ENCODE measurements around the gene DCDC1. TPM values are rescaled to one million over a fixed set of nuclear protein-coding genes. Genes with fewer than 3 reads are reported as not detected.

DCDC1 gene
- total RNA-seq, 1 experiment from 2014 or later = 0.22 TPM

- Mint-ChIP-seq H3K4me3 (no peak overlapping the region), H3K36me3 (peaks cover 2% of the 10 kb centered on the region; the same call in 1 of the 2 replicates), H3K27ac (no peak overlapping the region), H3K9me3 (peaks cover 3% of the 10 kb centered on the region), H3K27me3 (ENCODE audit: low read depth) (no peaks in the 10 kb centered on the region), H3K4me1 (peaks cover 16% of the 10 kb centered on the region)
- peak; percentile 46; the same call in 1 of the 2 replicates for ATAC-seq
- DNase-seq (ENCODE audit: low spot score) = no peak
- ChIA-PET POLR2A (no interaction called here), CTCF (interaction anchor here (0.6 to 2.8 kb wide), 30 partner anchors 9 to 722 kb away, joined by 3 to 72 read pairs (median 4); partner anchors contain the start of genes ARL14EP, DCDC1 and DNAJC24)
- TF ChIP-seq CTCF (IDR thresholded peaks at IDR 0.05) = peak; percentile 21; the same call in 1 of the 2 replicates
- TF ChIP-seq ZNF416 (CRISPR knock-in tag; IDR thresholded peaks at IDR 0.05) = no peak
Observed at GRCh38 chr11:31045335-31045734, 324.2 kb downstream of the DCDC1 start.

DNA sequence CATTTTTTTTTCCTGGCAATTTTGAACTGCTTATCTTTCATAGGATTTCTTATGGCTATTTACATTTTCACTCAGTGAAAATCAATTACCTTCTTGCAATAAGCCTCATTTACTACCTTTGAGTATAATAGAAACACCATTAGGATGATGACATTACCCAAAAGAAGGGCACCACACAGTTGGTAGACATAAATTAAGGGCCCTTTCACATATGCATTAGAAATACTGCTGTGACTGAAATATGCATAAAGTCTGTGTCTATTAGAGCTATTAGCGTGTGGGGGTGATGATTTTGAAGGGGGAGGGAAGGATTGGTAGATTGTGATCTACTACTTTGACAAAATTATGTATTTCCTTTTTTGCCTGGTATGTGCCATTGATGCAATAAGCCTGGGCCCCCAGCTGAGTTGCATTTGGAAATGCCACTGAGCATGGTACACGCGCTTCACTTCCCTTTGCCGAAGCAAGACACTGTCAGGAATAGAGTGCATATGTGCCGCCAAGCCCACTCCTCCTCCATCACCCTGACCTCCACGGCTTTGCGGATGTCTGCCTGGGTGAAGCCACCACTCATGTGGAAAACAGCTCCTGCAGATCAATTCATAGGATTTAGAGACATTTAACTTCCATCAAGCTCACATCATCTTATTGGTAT, 339.3 kb downstream of the DCDC1 start:
- Mint-ChIP-seq H3K4me3 (no peak overlapping the region), H3K27me3 (ENCODE audit: low read depth) (no peaks in the 10 kb centered on the region), H3K9me3 (no peaks in the 10 kb centered on the region), H3K36me3 (no peaks in the 10 kb centered on the region), H3K4me1 (peaks cover 4% of the 10 kb centered on the region; the same call in 1 of the 2 replicates), H3K27ac (no peak overlapping the region)
- ATAC-seq = no peak
- ChIA-PET POLR2A (no interaction called here), CTCF (interaction anchor here (1.6 kb wide), 1 partner anchor 15 kb away, joined by 5 read pairs; no protein-coding TSS in a partner anchor)
- no peak for DNase-seq (ENCODE audit: low spot score)
- TF ChIP-seq ERG (CRISPR knock-in tag; IDR thresholded peaks at IDR 0.05) = no peak
- no peak for TF ChIP-seq ZNF396 (CRISPR knock-in tag; IDR thresholded peaks at IDR 0.05; ENCODE audit: borderline replicate concordance)
- no peak for TF ChIP-seq E2F5 (CRISPR knock-in tag; IDR thresholded peaks at IDR 0.05)
- no peak for TF ChIP-seq OVOL2 (CRISPR knock-in tag; IDR thresholded peaks at IDR 0.05; ENCODE audit: borderline replicate concordance)
- TF ChIP-seq, protein P1, sequence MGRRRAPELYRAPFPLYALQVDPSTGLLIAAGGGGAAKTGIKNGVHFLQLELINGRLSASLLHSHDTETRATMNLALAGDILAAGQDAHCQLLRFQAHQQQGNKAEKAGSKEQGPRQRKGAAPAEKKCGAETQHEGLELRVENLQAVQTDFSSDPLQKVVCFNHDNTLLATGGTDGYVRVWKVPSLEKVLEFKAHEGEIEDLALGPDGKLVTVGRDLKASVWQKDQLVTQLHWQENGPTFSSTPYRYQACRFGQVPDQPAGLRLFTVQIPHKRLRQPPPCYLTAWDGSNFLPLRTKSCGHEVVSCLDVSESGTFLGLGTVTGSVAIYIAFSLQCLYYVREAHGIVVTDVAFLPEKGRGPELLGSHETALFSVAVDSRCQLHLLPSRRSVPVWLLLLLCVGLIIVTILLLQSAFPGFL (CRISPR knock-in tag; IDR thresholded peaks at IDR 0.05; ENCODE audit: borderline replicate concordance) = no peak
- TF ChIP-seq AFF4 (CRISPR knock-in tag; IDR thresholded peaks at IDR 0.05; ENCODE audit: borderline replicate concordance) = no peak
- TF ChIP-seq SOX15 (CRISPR knock-in tag; IDR thresholded peaks at IDR 0.05) = no peak
- TF ChIP-seq HMGA2 (CRISPR knock-in tag; IDR thresholded peaks at IDR 0.05) = no peak
- no peak for TF ChIP-seq NR2C2 (CRISPR knock-in tag; IDR thresholded peaks at IDR 0.05)
- TF ChIP-seq, protein P2, sequence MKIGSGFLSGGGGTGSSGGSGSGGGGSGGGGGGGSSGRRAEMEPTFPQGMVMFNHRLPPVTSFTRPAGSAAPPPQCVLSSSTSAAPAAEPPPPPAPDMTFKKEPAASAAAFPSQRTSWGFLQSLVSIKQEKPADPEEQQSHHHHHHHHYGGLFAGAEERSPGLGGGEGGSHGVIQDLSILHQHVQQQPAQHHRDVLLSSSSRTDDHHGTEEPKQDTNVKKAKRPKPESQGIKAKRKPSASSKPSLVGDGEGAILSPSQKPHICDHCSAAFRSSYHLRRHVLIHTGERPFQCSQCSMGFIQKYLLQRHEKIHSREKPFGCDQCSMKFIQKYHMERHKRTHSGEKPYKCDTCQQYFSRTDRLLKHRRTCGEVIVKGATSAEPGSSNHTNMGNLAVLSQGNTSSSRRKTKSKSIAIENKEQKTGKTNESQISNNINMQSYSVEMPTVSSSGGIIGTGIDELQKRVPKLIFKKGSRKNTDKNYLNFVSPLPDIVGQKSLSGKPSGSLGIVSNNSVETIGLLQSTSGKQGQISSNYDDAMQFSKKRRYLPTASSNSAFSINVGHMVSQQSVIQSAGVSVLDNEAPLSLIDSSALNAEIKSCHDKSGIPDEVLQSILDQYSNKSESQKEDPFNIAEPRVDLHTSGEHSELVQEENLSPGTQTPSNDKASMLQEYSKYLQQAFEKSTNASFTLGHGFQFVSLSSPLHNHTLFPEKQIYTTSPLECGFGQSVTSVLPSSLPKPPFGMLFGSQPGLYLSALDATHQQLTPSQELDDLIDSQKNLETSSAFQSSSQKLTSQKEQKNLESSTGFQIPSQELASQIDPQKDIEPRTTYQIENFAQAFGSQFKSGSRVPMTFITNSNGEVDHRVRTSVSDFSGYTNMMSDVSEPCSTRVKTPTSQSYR (CRISPR knock-in tag; IDR thresholded peaks at IDR 0.05) = no peak
- TF ChIP-seq FOXP1 (CRISPR knock-in tag; IDR thresholded peaks at IDR 0.05; ENCODE audit: borderline replicate concordance) = no peak
- TF ChIP-seq ZNF138 (CRISPR knock-in tag; conservative IDR thresholded peaks at IDR 0.05) = no peak
- no peak for TF ChIP-seq TEAD4 (CRISPR knock-in tag; IDR thresholded peaks at IDR 0.05)
- TF ChIP-seq EMX1 (CRISPR knock-in tag; IDR thresholded peaks at IDR 0.05) = no peak
- TF ChIP-seq IRF2 (CRISPR knock-in tag; IDR thresholded peaks at IDR 0.05; ENCODE audit: borderline replicate concordance, low read depth) = no peak
- no peak for TF ChIP-seq SMAD3 (CRISPR knock-in tag; IDR thresholded peaks at IDR 0.05; ENCODE audit: borderline replicate concordance)

All from WTC11 (cell line).